ENCODE results near the gene GREM2. TPM values are rescaled to one million over a fixed set of nuclear protein-coding genes. Genes with fewer than 3 reads are reported as not detected.
A peak's percentile ranks its signal among the peaks of the same experiment; 100 is the strongest.

Gene GREM2
- total RNA-seq, 1 experiment from 2014 or later, result not detected

- no peaks in the 10 kb centered on the region for H3F3A ChIP-seq (ENCODE audit: insufficient read depth, low read depth)
- peaks cover 81% of the 10 kb centered on the region for H3K27me3 ChIP-seq (ENCODE audit: insufficient read depth, low read depth)
- H2AFZ ChIP-seq, result peak overlapping the region; percentile 27; the same call in 1 of the 2 replicates
- H3K4me3 ChIP-seq, result no peak overlapping the region
- H3K27ac ChIP-seq, result no peak overlapping the region
- H3K9me3 ChIP-seq (ENCODE audit: insufficient read depth, low read depth), result no peaks in the 10 kb centered on the region; the same call in 1 of the 2 replicates
- no peaks in the 10 kb centered on the region for H3K36me3 ChIP-seq (ENCODE audit: low read depth)
- no peak for DNase-seq
- no peak overlapping the region for H3K4me2 ChIP-seq
- no peaks in the 10 kb centered on the region for H3K4me1 ChIP-seq (replicated peaks; ENCODE audit: insufficient read depth)
- no peaks in the 10 kb centered on the region for H3K9me2 ChIP-seq (ENCODE audit: insufficient read depth)
- TF ChIP-seq EZH2 (IDR thresholded peaks at IDR 0.05; ENCODE audit: low read depth) (no peak), CTCF (conservative IDR thresholded peaks at IDR 0.05) (no peak)
- POLR2A ChIA-PET (ENCODE audit: unreplicated experiment), result no interaction called here
- BruUV-seq (replicated peaks), result no TSS peak
- intact Hi-C loops (cut with micrococcal nuclease; ENCODE audit: unreplicated experiment), result no loop called here
- CTCF ChIA-PET, result no interaction called here
- no peaks in the 10 kb centered on the region for H3K79me2 ChIP-seq (ENCODE audit: low read depth)
- H4K20me1 ChIP-seq (ENCODE audit: insufficient read depth), result no peaks in the 10 kb centered on the region
Measured at GRCh38 chr1:240649733-240650721, 38.1 kb upstream of the GREM2 start.

GRCh38 chr1:240646571-240647240 lies 34.8 kb upstream of the GREM2 start:
- Histone ChIP-seq H3K36me3 (ENCODE audit: low read depth) (no peaks in the 10 kb centered on the region), H4K20me1 (ENCODE audit: insufficient read depth) (no peaks in the 10 kb centered on the region), H3K4me1 (replicated peaks; ENCODE audit: insufficient read depth) (no peaks in the 10 kb centered on the region), H3K4me2 (no peak overlapping the region), H3K9me3 (ENCODE audit: insufficient read depth, low read depth) (no peaks in the 10 kb centered on the region; the same call in 1 of the 2 replicates), H3K79me2 (ENCODE audit: low read depth) (no peaks in the 10 kb centered on the region), H3K27ac (no peak overlapping the region), H3K9me2 (ENCODE audit: insufficient read depth) (no peaks in the 10 kb centered on the region), H3F3A (ENCODE audit: insufficient read depth, low read depth) (no peaks in the 10 kb centered on the region), H2AFZ (no peak overlapping the region), H3K27me3 (ENCODE audit: insufficient read depth, low read depth) (peaks cover 68% of the 10 kb centered on the region), H3K4me3 (no peak overlapping the region)
- DNase-seq, result no peak
- intact Hi-C loops (cut with micrococcal nuclease; ENCODE audit: unreplicated experiment), result no loop called here
- POLR2A ChIA-PET (ENCODE audit: unreplicated experiment), result no interaction called here
- TF ChIP-seq CTCF (conservative IDR thresholded peaks at IDR 0.05), result no peak
- TF ChIP-seq EZH2 (IDR thresholded peaks at IDR 0.05; ENCODE audit: low read depth), result no peak
- BruUV-seq (replicated peaks), result no TSS peak
- CTCF ChIA-PET, result no interaction called here

- BruUV-seq (replicated peaks), result no TSS peak
- Histone ChIP-seq H3K9me3 (ENCODE audit: insufficient read depth, low read depth) (no peaks in the 10 kb centered on the region), H3K36me3 (ENCODE audit: low read depth) (no peaks in the 10 kb centered on the region), H3K4me1 (replicated peaks; ENCODE audit: insufficient read depth) (no peaks in the 10 kb centered on the region), H3K27ac (no peak overlapping the region), H2AFZ (no peak overlapping the region), H3K9me2 (ENCODE audit: insufficient read depth) (no peaks in the 10 kb centered on the region), H3K4me3 (no peak overlapping the region), H3K27me3 (ENCODE audit: insufficient read depth, low read depth) (peaks cover 68% of the 10 kb centered on the region), H4K20me1 (ENCODE audit: insufficient read depth) (no peaks in the 10 kb centered on the region), H3F3A (ENCODE audit: insufficient read depth, low read depth) (no peaks in the 10 kb centered on the region), H3K79me2 (ENCODE audit: low read depth) (no peaks in the 10 kb centered on the region), H3K4me2 (no peak overlapping the region)
- intact Hi-C loops (cut with micrococcal nuclease; ENCODE audit: unreplicated experiment), result no loop called here
- CTCF ChIA-PET, result no interaction called here
- no peak for DNase-seq
- TF ChIP-seq EZH2 (IDR thresholded peaks at IDR 0.05; ENCODE audit: low read depth) (no peak), CTCF (conservative IDR thresholded peaks at IDR 0.05) (no peak)
- POLR2A ChIA-PET (ENCODE audit: unreplicated experiment), result no interaction called here
Measured at GRCh38 chr1:240644732-240645131, 32.8 kb upstream of the GREM2 start.
